OCI-LY1 (cell line): ENCODE data around the gene DENND4B.
"Not testable (repeated sequence)": the region's sequence is repeated elsewhere in the genome, so short reads cannot be mapped to it uniquely, and the experiment has no call there.

Experiments used
- H2AFZ ChIP-seq: fragments of 200-600 bp; sonication (generic), shearing (Covaris generic); 2 replicates; pipeline ENCODE4 v1.6.0; 2014; ENCODE audit warnings: antibody characterized with exemption, mild to moderate bottlenecking, low read length
- H3F3A ChIP-seq: fragments of 200-600 bp; sonication (generic), shearing (Covaris generic); 2 replicates; pipeline ENCODE4 v1.6.0; 2014; ENCODE audit warnings: mild to moderate bottlenecking, antibody characterized with exemption, low read length, moderate library complexity; ENCODE audit not compliant: insufficient read depth
- H3K27ac ChIP-seq: fragments of 200-600 bp; sonication (generic); 2 replicates; pipeline ENCODE4 v1.5.1; 2014; ENCODE audit warnings: low read length, mixed run types, mild to moderate bottlenecking, low read depth; ENCODE audit not compliant: poor library complexity, severe bottlenecking
- H3K27me3 ChIP-seq: fragments of 200-600 bp; sonication (generic); 2 replicates; pipeline ENCODE4 v1.6.0; 2014; ENCODE audit warnings: antibody characterized with exemption, mild to moderate bottlenecking, low read length, moderate library complexity; ENCODE audit not compliant: insufficient read depth
- H3K36me3 ChIP-seq: fragments of 200-600 bp; sonication (generic); 2 replicates; pipeline ENCODE4 v1.6.1; 2014; ENCODE audit warnings: mild to moderate bottlenecking, antibody characterized with exemption, low read length, moderate library complexity, mixed read lengths; ENCODE audit not compliant: insufficient read depth
- H3K4me1 ChIP-seq: fragments of 200-600 bp; sonication (generic); 2 replicates; pipeline ENCODE4 v1.5.1; 2014; ENCODE audit warnings: mild to moderate bottlenecking, low read length, moderate library complexity; ENCODE audit not compliant: insufficient read depth, severe bottlenecking
- H3K4me2 ChIP-seq: fragments of 200-600 bp; sonication (generic), shearing (Covaris generic); 2 replicates; pipeline ENCODE4 v1.6.1; 2014; ENCODE audit warnings: low read length
- H3K4me3 ChIP-seq: fragments of 200-600 bp; sonication (generic); 2 replicates; pipeline ENCODE4 v1.5.1; 2014; ENCODE audit warnings: low read length, low read depth, mild to moderate bottlenecking, mixed read lengths; ENCODE audit not compliant: poor library complexity, severe bottlenecking
- H3K79me2 ChIP-seq: fragments of 200-600 bp; shearing (Covaris generic); 2 replicates; pipeline ENCODE4 v1.6.1; 2016; ENCODE audit warnings: mixed run types, low read length, mixed read lengths; ENCODE audit not compliant: insufficient read depth
- H3K9ac ChIP-seq: fragments of 200-600 bp; sonication (generic), shearing (Covaris generic); 2 replicates; pipeline ENCODE4 v1.6.1; 2014; ENCODE audit warnings: mild to moderate bottlenecking, low read length, mixed read lengths
- H3K9me2 ChIP-seq: fragments of 200-600 bp; sonication (generic), shearing (Covaris generic); 2 replicates; pipeline ENCODE4 v1.6.1; 2014; ENCODE audit warnings: low read depth, mild to moderate bottlenecking, low read length, mixed read lengths
- H3K9me3 ChIP-seq: fragments of 200-600 bp; shearing (Covaris generic); 2 replicates; pipeline ENCODE4 v1.6.1; 2014; ENCODE audit warnings: low read length, mixed read lengths
- H4K20me1 ChIP-seq: fragments of 200-600 bp; sonication (generic), shearing (Covaris generic); 2 replicates; pipeline ENCODE4 v1.6.0; 2016; ENCODE audit warnings: mild to moderate bottlenecking, low read length; ENCODE audit not compliant: insufficient read depth
- EZH2 ChIP-seq: fragments of 200-600 bp; sonication (generic), shearing (Covaris generic); IDR thresholded peaks from 2 replicates; pipeline ENCODE4 v1.8.0; 2017; ENCODE audit warnings: borderline replicate concordance, mixed run types, mild to moderate bottlenecking, antibody characterized with exemption, low read length, moderate library complexity, mixed read lengths
- TF ChIP-seq, protein P1 (sequence below): fragments of 200-600 bp; sonication (generic), shearing (Covaris generic); IDR thresholded peaks from 2 replicates; pipeline ENCODE4 v1.5.1; 2017; ENCODE audit warnings: mild to moderate bottlenecking, antibody characterized with exemption, low read length, moderate library complexity, mixed read lengths

Gene DENND4B

DNA sequence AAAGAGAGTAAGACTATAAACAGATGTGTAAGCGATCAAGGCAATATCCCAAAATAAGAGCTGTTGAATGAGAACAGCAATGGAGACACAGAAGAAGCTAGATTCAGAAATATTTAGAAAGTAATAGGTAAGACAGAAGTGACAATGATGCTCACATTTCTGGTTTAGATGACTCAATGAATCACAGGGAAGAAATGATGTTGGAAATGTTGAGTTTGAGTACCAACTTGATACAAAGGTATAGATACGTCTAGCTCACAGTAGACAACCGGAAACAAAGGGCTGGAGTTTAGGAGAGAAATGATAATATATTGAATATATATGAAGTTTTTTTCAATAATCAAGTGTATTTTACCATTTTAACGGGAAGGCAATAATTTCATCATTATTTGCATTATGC, 30.2 kb downstream of the DENND4B start:
- Histone ChIP-seq H4K20me1 (peaks cover 5% of the 10 kb centered on the region; the same call in 1 of the 2 replicates), H3K4me1 (peaks cover 21% of the 10 kb centered on the region), H3F3A (no peaks in the 10 kb centered on the region), H3K9me3 (no peaks in the 10 kb centered on the region), H3K36me3 (peaks cover 40% of the 10 kb centered on the region), H3K79me2 (peaks cover 99% of the 10 kb centered on the region), H3K9me2 (no peaks in the 10 kb centered on the region), H2AFZ (no peak overlapping the region), H3K9ac (no peak overlapping the region), H3K4me2 (no peak overlapping the region), H3K27me3 (no peaks in the 10 kb centered on the region), H3K27ac (no peak overlapping the region), H3K4me3 (no peak overlapping the region)
- TF ChIP-seq EZH2, result no peak
- TF ChIP-seq, protein P1, sequence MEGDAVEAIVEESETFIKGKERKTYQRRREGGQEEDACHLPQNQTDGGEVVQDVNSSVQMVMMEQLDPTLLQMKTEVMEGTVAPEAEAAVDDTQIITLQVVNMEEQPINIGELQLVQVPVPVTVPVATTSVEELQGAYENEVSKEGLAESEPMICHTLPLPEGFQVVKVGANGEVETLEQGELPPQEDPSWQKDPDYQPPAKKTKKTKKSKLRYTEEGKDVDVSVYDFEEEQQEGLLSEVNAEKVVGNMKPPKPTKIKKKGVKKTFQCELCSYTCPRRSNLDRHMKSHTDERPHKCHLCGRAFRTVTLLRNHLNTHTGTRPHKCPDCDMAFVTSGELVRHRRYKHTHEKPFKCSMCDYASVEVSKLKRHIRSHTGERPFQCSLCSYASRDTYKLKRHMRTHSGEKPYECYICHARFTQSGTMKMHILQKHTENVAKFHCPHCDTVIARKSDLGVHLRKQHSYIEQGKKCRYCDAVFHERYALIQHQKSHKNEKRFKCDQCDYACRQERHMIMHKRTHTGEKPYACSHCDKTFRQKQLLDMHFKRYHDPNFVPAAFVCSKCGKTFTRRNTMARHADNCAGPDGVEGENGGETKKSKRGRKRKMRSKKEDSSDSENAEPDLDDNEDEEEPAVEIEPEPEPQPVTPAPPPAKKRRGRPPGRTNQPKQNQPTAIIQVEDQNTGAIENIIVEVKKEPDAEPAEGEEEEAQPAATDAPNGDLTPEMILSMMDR, result no peak

GRCh38 chr1:153912349-153912748, 34.2 kb downstream of the DENND4B start:
- Histone ChIP-seq H3K36me3 (peaks cover 28% of the 10 kb centered on the region), H3K79me2 (peaks cover 89% of the 10 kb centered on the region), H3F3A (no peaks in the 10 kb centered on the region), H4K20me1 (0 out of 2 replicates have a peak, but pooled peaks cover 2% of the 10 kb centered on the region), H3K4me1 (no peaks in the 10 kb centered on the region), H3K4me2 (no peak overlapping the region), H3K9ac (no peak overlapping the region), H3K27ac (no peak overlapping the region), H3K9me3 (no peaks in the 10 kb centered on the region), H3K9me2 (no peaks in the 10 kb centered on the region), H3K27me3 (no peaks in the 10 kb centered on the region), H2AFZ (no peak overlapping the region), H3K4me3 (no peak overlapping the region)
- no peak for TF ChIP-seq EZH2
- TF ChIP-seq, protein P1, result no peak

DNA sequence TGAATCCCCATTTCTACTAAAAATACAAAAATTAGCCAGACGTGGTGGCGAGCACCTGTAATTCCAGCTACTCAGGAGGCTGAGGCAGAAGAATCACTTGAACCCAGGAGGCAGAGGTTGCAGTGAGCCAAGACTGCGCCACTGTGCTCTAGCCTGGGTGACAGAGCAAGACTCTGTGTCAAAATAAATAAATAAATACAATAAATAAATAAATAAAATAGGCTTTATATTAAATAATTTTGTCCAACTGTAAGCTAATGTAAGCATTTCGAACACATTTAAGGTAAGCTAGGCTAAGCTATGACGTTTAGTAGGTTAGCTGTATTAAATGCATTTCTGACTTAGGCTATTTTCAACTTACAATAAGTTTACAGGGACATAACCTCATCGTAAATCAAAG, 36.0 kb downstream of the DENND4B start:
- Histone ChIP-seq H3K79me2 (peaks cover 89% of the 10 kb centered on the region), H3K36me3 (peaks cover 36% of the 10 kb centered on the region)
- H3K9ac ChIP-seq, H3K9me3 ChIP-seq, H3K9me2 ChIP-seq, H3K27ac ChIP-seq, H3K4me2 ChIP-seq, H4K20me1 ChIP-seq, H3K27me3 ChIP-seq, H3K4me1 ChIP-seq, H3K4me3 ChIP-seq, H2AFZ ChIP-seq, H3F3A ChIP-seq: not testable (repeated sequence)

DNA sequence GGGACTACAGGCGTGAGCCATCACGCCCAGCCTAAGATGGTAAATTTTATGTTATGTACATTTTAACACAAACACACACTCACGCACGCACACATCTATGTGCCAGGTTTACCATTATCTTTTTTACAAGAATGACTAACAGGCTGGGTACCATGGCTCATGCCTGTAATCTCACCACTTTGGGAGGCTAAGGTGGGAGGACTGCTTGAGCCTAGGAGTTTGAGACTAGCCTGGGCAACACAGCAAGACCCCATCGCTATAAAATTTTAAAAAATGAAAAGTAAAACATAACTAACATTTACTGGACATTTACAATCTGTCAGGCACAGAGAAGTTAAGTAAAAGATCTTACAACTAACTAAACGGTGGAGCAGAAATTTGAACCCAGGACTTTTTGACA, 38.4 kb downstream of the DENND4B start:
- Histone ChIP-seq H3K79me2 (peaks cover 90% of the 10 kb centered on the region), H3K4me2 (no peak overlapping the region), H3K4me1 (no peaks in the 10 kb centered on the region), H3K4me3 (no peak overlapping the region), H3K36me3 (peaks cover 33% of the 10 kb centered on the region), H3K9me3 (no peaks in the 10 kb centered on the region), H3K27ac (no peak overlapping the region), H4K20me1 (0 out of 2 replicates have a peak, but pooled peaks cover 5% of the 10 kb centered on the region), H3K27me3 (no peaks in the 10 kb centered on the region), H3K9me2 (no peaks in the 10 kb centered on the region), H3K9ac (no peak overlapping the region), H2AFZ (no peak overlapping the region), H3F3A (no peaks in the 10 kb centered on the region)
- TF ChIP-seq, protein P1, result no peak
- TF ChIP-seq EZH2, result no peak
